IMR-90 (cell line): ENCODE data around the gene PDRG1. TPM values are rescaled to one million over a fixed set of nuclear protein-coding genes. Genes with fewer than 3 reads are reported as not detected.

ENCODE experiments used
- ATAC-seq: fragments of 200-7000 bp; cut with Tn5 transposase; 2 replicates; pipeline ENCODE4 v1.9.1; 2020; ENCODE audit warnings: low read depth, mild to moderate bottlenecking, moderate library complexity
- BruUV-seq: library from RNA; stranded (reverse); fragments of 400-500 nt; replicated peaks from 2 replicates; lab custom pipeline; 2021; lab: Mats Ljungman, UMichigan
- CTCF ChIA-PET: fragments of 300-600 bp; formaldehyde crosslinking; extraction: SDS; loops from one replicate; lab custom pipeline; 2021; ENCODE audit warnings: antibody characterized with exemption; lab: Yijun Ruan, JAX
- POLR2A ChIA-PET: fragments of 300-600 bp; sonication (Branson Sonifier 250); formaldehyde crosslinking; loops from one replicate; lab custom pipeline; 2022; ENCODE audit warnings: antibody characterized with exemption; ENCODE audit not compliant: unreplicated experiment; lab: Charles Lee
- DNase-seq: peaks from one replicate; pipeline ENCODE4 v3.0.0; 2013
- H2AFZ ChIP-seq: replicated peaks from 2 replicates; pipeline ENCODE3; 2013; ENCODE audit warnings: low read length, mild to moderate bottlenecking; ENCODE audit not compliant: poor library complexity
- H2AK5ac ChIP-seq: 2 replicates; pipeline ENCODE4 v1.6.1; 2013; ENCODE audit warnings: low read depth, low read length, inconsistent platforms
- H2AK9ac ChIP-seq: replicated peaks from 2 replicates; pipeline ENCODE3; 2013; ENCODE audit warnings: mild to moderate bottlenecking, low read depth, low read length, moderate library complexity; ENCODE audit not compliant: poor library complexity
- H2BK120ac ChIP-seq: 2 replicates; pipeline ENCODE4 v1.6.1; 2013; ENCODE audit warnings: low read depth, low read length, inconsistent platforms
- H2BK15ac ChIP-seq: 3 replicates; pipeline ENCODE4 v1.6.1; 2013; ENCODE audit warnings: low read depth, low read length, inconsistent platforms
- H2BK20ac ChIP-seq: 2 replicates; pipeline ENCODE4 v1.6.1; 2013; ENCODE audit warnings: low read depth, mild to moderate bottlenecking, inconsistent platforms, low read length, moderate library complexity
- H2BK5ac ChIP-seq: 2 replicates; pipeline ENCODE4 v1.6.1; 2013; ENCODE audit warnings: mild to moderate bottlenecking, low read depth, low read length, inconsistent platforms; ENCODE audit not compliant: poor library complexity, severe bottlenecking
- H3K14ac ChIP-seq: replicated peaks from 2 replicates; pipeline ENCODE4 v1.6.1; 2013; ENCODE audit warnings: low read depth, low read length, inconsistent platforms
- H3K18ac ChIP-seq: 2 replicates; pipeline ENCODE4 v1.6.1; 2013; ENCODE audit warnings: low read depth, low read length, control low read depth
- H3K23ac ChIP-seq: 2 replicates; pipeline ENCODE4 v1.6.1; 2013; ENCODE audit warnings: low read depth, low read length, inconsistent platforms
- H3K27ac ChIP-seq: 2 replicates; pipeline ENCODE4 v1.5.1; 2013; ENCODE audit warnings: mild to moderate bottlenecking, control low read depth, low read length; ENCODE audit not compliant: insufficient read depth
- H3K27me3 ChIP-seq: 2 replicates; pipeline ENCODE4 v1.6.1; 2013; ENCODE audit warnings: low read length; ENCODE audit not compliant: control insufficient read depth, insufficient read depth
- H3K36me3 ChIP-seq: 2 replicates; pipeline ENCODE4 v1.6.1; 2013; ENCODE audit warnings: low read length, mixed read lengths; ENCODE audit not compliant: control insufficient read depth, insufficient read depth
- H3K4ac ChIP-seq: 2 replicates; pipeline ENCODE4 v1.6.1; 2013; ENCODE audit warnings: low read depth, low read length, inconsistent platforms
- H3K4me1 ChIP-seq: 2 replicates; pipeline ENCODE4 v1.6.1; 2013; ENCODE audit warnings: low read length, mixed read lengths; ENCODE audit not compliant: control insufficient read depth, insufficient read depth
- H3K4me2 ChIP-seq: 2 replicates; pipeline ENCODE4 v1.6.1; 2013; ENCODE audit warnings: low read depth, mild to moderate bottlenecking, control low read depth, low read length, moderate library complexity
- H3K4me3 ChIP-seq: 2 replicates; pipeline ENCODE4 v1.5.1; 2013; ENCODE audit warnings: low read depth, mild to moderate bottlenecking, control low read depth, low read length, moderate library complexity; ENCODE audit not compliant: insufficient read depth
- H3K56ac ChIP-seq: 2 replicates; pipeline ENCODE4 v1.6.1; 2013; ENCODE audit warnings: low read length, inconsistent platforms; ENCODE audit not compliant: insufficient read depth; ENCODE audit errors: extremely low read depth
- H3K79me1 ChIP-seq, 2 experiments: 2 replicates each; pipeline ENCODE4 v1.6.1; 2013; ENCODE audit warnings: low read length in 2 of 2, inconsistent platforms in 1 of 2, low read depth in 1 of 2
- H3K9ac ChIP-seq: 2 replicates; pipeline ENCODE4 v1.6.1; 2013; ENCODE audit warnings: low read depth, low read length, control low read depth
- H3K9me1 ChIP-seq: 2 replicates; pipeline ENCODE4 v1.6.1; 2013; ENCODE audit warnings: low read length, inconsistent platforms; ENCODE audit not compliant: insufficient read depth
- H3K9me3 ChIP-seq: 2 replicates; pipeline ENCODE4 v1.6.1; 2013; ENCODE audit warnings: low read length; ENCODE audit not compliant: control insufficient read depth, insufficient read depth
- H4K20me1 ChIP-seq: 2 replicates; pipeline ENCODE4 v1.6.1; 2013; ENCODE audit warnings: low read length, inconsistent platforms; ENCODE audit not compliant: insufficient read depth
- H4K5ac ChIP-seq: 2 replicates; pipeline ENCODE4 v1.6.1; 2013; ENCODE audit warnings: mild to moderate bottlenecking, low read depth, low read length, control low read depth
- H4K8ac ChIP-seq, 2 experiments: 2 replicates each; pipeline ENCODE4 v1.6.1; 2013; ENCODE audit warnings: low read depth in 2 of 2, low read length in 2 of 2, control low read depth in 1 of 2, inconsistent platforms in 1 of 2
- H4K91ac ChIP-seq: 2 replicates; pipeline ENCODE4 v1.6.1; 2013; ENCODE audit warnings: low read depth, low read length, inconsistent platforms; ENCODE audit not compliant: insufficient read depth
- BHLHE40 ChIP-seq: fragments of 150-350 bp; IDR thresholded peaks from 2 replicates; pipeline ENCODE4 v1.6.1; 2016; ENCODE audit warnings: mild to moderate bottlenecking, low read depth, low read length
- CEBPB ChIP-seq: IDR thresholded peaks from 2 replicates; pipeline ENCODE4 v1.6.1; 2012; ENCODE audit warnings: low read depth, low read length, improper control_type of control experiment
- CHD1 ChIP-seq: IDR thresholded peaks from 2 replicates; pipeline ENCODE4 v1.6.1; 2012; ENCODE audit warnings: low read depth, low read length, improper control_type of control experiment
- FOS ChIP-seq: fragments of 150-350 bp; IDR thresholded peaks from 2 replicates; pipeline ENCODE4 v1.6.1; 2016; ENCODE audit warnings: low read depth, low read length
- MXI1 ChIP-seq: IDR thresholded peaks from 2 replicates; pipeline ENCODE4 v1.6.1; 2012; ENCODE audit warnings: low read depth, mild to moderate bottlenecking, low read length, moderate library complexity, borderline replicate concordance
- POLR2A ChIP-seq: IDR thresholded peaks from 2 replicates; pipeline ENCODE4 v1.6.1; 2012; ENCODE audit warnings: mild to moderate bottlenecking, low read depth, low read length
- RCOR1 ChIP-seq: IDR thresholded peaks from 2 replicates; pipeline ENCODE4 v1.6.1; 2012; ENCODE audit warnings: mild to moderate bottlenecking, low read length, improper control_type of control experiment; ENCODE audit not compliant: insufficient replicate concordance
- RFX5 ChIP-seq: IDR thresholded peaks from 2 replicates; pipeline ENCODE4 v1.8.0; 2012; ENCODE audit warnings: low read depth, mild to moderate bottlenecking, low read length, moderate library complexity
- WGBS, 2 experiments: methylation state at CpG; one replicate each; pipeline versions ENCODE4 v1.1.5 to v1.1.7; 2013; ENCODE audit warnings: missing lambda C conversion rate in 2 of 2; ENCODE audit not compliant: insufficient read length in 1 of 2; ENCODE audit errors: extremely low coverage in 2 of 2; 5-methylcytosine and 5-hydroxymethylcytosine counted together
- dilution Hi-C: fragments of 300-500 bp; cut with HindIII; formaldehyde crosslinking; loops from one replicate; pipeline ENCODE4 v1.14.3; 2018; ENCODE audit warnings: low sequenced_read_pairs; ENCODE audit not compliant: unreplicated experiment
- in situ Hi-C: fragments of 300-500 bp; cut with MboI; formaldehyde crosslinking; loops from 3 replicates; pipeline ENCODE4 v1.14.3; 2019; ENCODE audit warnings: low sequenced_read_pairs, inconsistent platforms, mixed read lengths
- intact Hi-C: fragments of 100-400 bp; cut with micrococcal nuclease; formaldehyde crosslinking; loops from 2 replicates; pipeline ENCODE4 v1.10.0; 2022
- polyA plus RNA-seq, 3 experiments: library from polyadenylated mRNA; depleted of rRNA; stranded (reverse); fragments of >200 nt; gene quantifications; 2 replicates each; pipeline ENCODE4 v1.2.3, GENCODE V29; 2012; ENCODE audit warnings: low replicate concordance in 1 of 3
- total RNA-seq: library from RNA; depleted of rRNA; stranded (reverse); fragments of >200 nt; gene quantifications from 2 replicates; pipeline ENCODE4 v1.2.3, GENCODE V29; 2012

The PDRG1 gene
- total and polyA plus RNA-seq, 2 of the 4 experiments (the other 2 are of a cell fraction) = 5.0 to 15.7 TPM

DNA sequence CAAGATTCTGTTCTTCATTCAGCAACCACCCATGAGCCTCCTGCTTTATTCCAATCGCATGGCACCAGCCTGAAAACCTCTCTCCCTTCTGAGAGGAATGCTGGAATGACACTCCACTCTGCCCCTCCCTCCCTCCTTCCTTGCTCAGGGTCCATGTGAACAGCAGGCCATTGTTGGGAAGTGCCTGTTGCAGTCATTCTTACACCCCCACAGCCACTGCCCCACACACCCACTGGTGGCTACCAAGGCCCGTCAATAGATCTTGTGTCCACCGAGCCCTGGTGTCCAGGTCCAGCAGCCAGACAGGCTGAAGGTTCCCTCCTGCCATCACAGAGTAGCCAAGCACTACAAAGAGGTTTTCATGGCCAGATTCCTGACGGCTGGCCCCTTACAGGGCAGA, 6.5 kb downstream of the PDRG1 start:
- Histone ChIP-seq H4K20me1 (no peaks in the 10 kb centered on the region; the same call in 1 of the 2 replicates), H2AK5ac (no peak overlapping the region), H3K27me3 (no peaks in the 10 kb centered on the region), H3K36me3 (peaks cover 43% of the 10 kb centered on the region), H3K56ac (no peak overlapping the region), H3K4me3 (no peak overlapping the region), H2BK5ac (no peak overlapping the region), H3K9ac (no peak overlapping the region), H4K8ac (no peak overlapping the region), H4K91ac (no peak overlapping the region), H3K27ac (no peak overlapping the region), H3K14ac (no peak overlapping the region), H3K79me1 (peaks cover 7 to 15% of the 10 kb centered on the region in 2 experiments; a peak in 3 of 4 replicates), H2BK20ac (no peak overlapping the region), H3K9me1 (no peaks in the 10 kb centered on the region), H2AK9ac (no peak overlapping the region), H3K9me3 (peaks cover 2% of the 10 kb centered on the region; the same call in 1 of the 2 replicates), H3K4ac (no peak overlapping the region), H3K4me2 (no peak overlapping the region), H4K5ac (no peak overlapping the region), H2BK15ac (no peak overlapping the region), H2BK120ac (no peak overlapping the region), H3K23ac (no peak overlapping the region), H3K18ac (no peak overlapping the region), H2AFZ (no peak overlapping the region), H3K4me1 (no peaks in the 10 kb centered on the region; the same call in 1 of the 2 replicates)
- dilution Hi-C loops (no loop called here), intact Hi-C loops (no loop called here), in situ Hi-C loops (no loop called here)
- ChIA-PET CTCF (no interaction called here), POLR2A (no interaction called here)
- ATAC-seq = no peak
- no peak for DNase-seq
- BruUV-seq = no TSS peak
- TF ChIP-seq RCOR1 (no peak), RFX5 (no peak), CEBPB (no peak), FOS (no peak), POLR2A (no peak), MXI1 (no peak), BHLHE40 (no peak), CHD1 (no peak)
- WGBS, 2 experiments = 80% methylated on average over 1 of the region's 4 CpGs; no CpG with 5 or more reads in 1 of the 2 experiments
